Measurements from ENCODE around the gene MT2A.
A peak's percentile ranks its signal among the peaks of the same experiment; 100 is the strongest.
"Not testable (repeated sequence)": the region's sequence is repeated elsewhere in the genome, so short reads cannot be mapped to it uniquely, and the experiment has no call there.

MT2A gene

GRCh38 chr16:56601325-56601724 lies 7.1 kb upstream of the MT2A start:
- DNase-seq, result no peak

GRCh38 chr16:56603589-56603988 lies 4.8 kb upstream of the MT2A start:
- DNase-seq, result peak; percentile 42

GRCh38 chr16:56604966-56605365 lies 3.4 kb upstream of the MT2A start:
- DNase-seq, result peak; percentile 31

GRCh38 chr16:56605475-56605874 lies 2.9 kb upstream of the MT2A start:
- DNase-seq, result no peak

- peak; percentile 80 for DNase-seq
These were observed 2.3 kb upstream of the MT2A start for GRCh38 chr16:56606071-56606475.

- DNase-seq, result peak; percentile 87
These were observed 1.8 kb upstream of the MT2A start for GRCh38 chr16:56606476-56607108.

GRCh38 chr16:56607109-56607618 lies 1.2 kb upstream of the MT2A start:
- peak; percentile 99 for DNase-seq

GRCh38 chr16:56607675-56608042 lies 725 bp upstream of the MT2A start:
- no peak for DNase-seq

- peak; percentile 33 for DNase-seq
These were observed 585 bp downstream of the MT2A start for GRCh38 chr16:56608876-56609462.

- DNase-seq, result peak; percentile 88
These were observed 1.1 kb downstream of the MT2A start for GRCh38 chr16:56609463-56609921.

- DNase-seq, result peak; percentile 91
These were observed 1.7 kb downstream of the MT2A start for GRCh38 chr16:56610017-56610608.

GRCh38 chr16:56610609-56611111 lies 2.3 kb downstream of the MT2A start:
- peak; percentile 35 for DNase-seq

- DNase-seq, result peak; percentile 55
These were observed 3.0 kb downstream of the MT2A start for GRCh38 chr16:56611281-56611833.

GRCh38 chr16:56613706-56614105 lies 5.3 kb downstream of the MT2A start:
- DNase-seq, result no peak

GRCh38 chr16:56614549-56614991 lies 6.2 kb downstream of the MT2A start:
- peak; percentile 85 for DNase-seq

- DNase-seq, result peak; percentile 66
These were observed 7.0 kb downstream of the MT2A start for GRCh38 chr16:56615353-56615752.

- no peak for DNase-seq
These were observed 8.3 kb downstream of the MT2A start for GRCh38 chr16:56616608-56617211.

GRCh38 chr16:56617212-56618085 lies 9.1 kb downstream of the MT2A start:
- peak; percentile 65 for DNase-seq

GRCh38 chr16:56618138-56618537 lies 9.8 kb downstream of the MT2A start:
- DNase-seq, result no peak

GRCh38 chr16:56620339-56620897 lies 12.0 kb downstream of the MT2A start:
- DNase-seq, result no peak

GRCh38 chr16:56621665-56622445 lies 13.5 kb downstream of the MT2A start:
- not testable (repeated sequence) for DNase-seq
